Measurements from ENCODE around the gene PEAK1.

GRCh38 chr15:77276096-77276495 is 143.8 kb downstream of the PEAK1 start:
- TF ChIP-seq CTCF (IDR thresholded peaks at IDR 0.05) (no peak), POLR2AphosphoS5 (IDR thresholded peaks at IDR 0.05) (no peak), POLR2A (IDR thresholded peaks at IDR 0.05) (no peak)

Data from suprapubic skin (tissue), 4 donors.